Ishikawa (cell line): Measurements from ENCODE around the gene ACTR3.

Source experiments
- FOXM1 ChIP-seq: IDR thresholded peaks from 2 replicates; pipeline ENCODE4 v1.6.1; 2012; ENCODE audit warnings: low read depth, borderline replicate concordance
- TF ChIP-seq, protein P1 (sequence below): IDR thresholded peaks from 2 replicates; pipeline ENCODE4 v1.6.1; 2012

- TF ChIP-seq, protein P1, sequence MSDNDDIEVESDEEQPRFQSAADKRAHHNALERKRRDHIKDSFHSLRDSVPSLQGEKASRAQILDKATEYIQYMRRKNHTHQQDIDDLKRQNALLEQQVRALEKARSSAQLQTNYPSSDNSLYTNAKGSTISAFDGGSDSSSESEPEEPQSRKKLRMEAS, result no peak
- no peak for TF ChIP-seq FOXM1
Measured at GRCh38 chr2:113996671-113997594, 107.0 kb downstream of the ACTR3 start.
